Measurements from ENCODE around the gene SLC22A16. TPM values are rescaled to one million over a fixed set of nuclear protein-coding genes. Genes with fewer than 3 reads are reported as not detected.
"Not testable (repeated sequence)": the region's sequence is repeated elsewhere in the genome, so short reads cannot be mapped to it uniquely, and the experiment has no call there.

Gene SLC22A16
- total RNA-seq, 1 experiment from 2014 or later: not detected

GRCh38 chr6:110491299-110491643, 14.9 kb upstream of the SLC22A16 start:
- DNase-seq (ENCODE audit: low read depth): no peak

GRCh38 chr6:110490110-110490509, 13.7 kb upstream of the SLC22A16 start:
- peak; percentile 74 for DNase-seq (ENCODE audit: low read depth)

GRCh38 chr6:110488606-110489190, 12.3 kb upstream of the SLC22A16 start:
- DNase-seq (ENCODE audit: low read depth): no peak

GRCh38 chr6:110487968-110488381, 11.6 kb upstream of the SLC22A16 start:
- not testable (repeated sequence) for DNase-seq (ENCODE audit: low read depth)

- DNase-seq (ENCODE audit: low read depth): no peak
Measured at GRCh38 chr6:110486756-110487155, 10.3 kb upstream of the SLC22A16 start.

- DNase-seq (ENCODE audit: low read depth): peak; percentile 31
Measured at GRCh38 chr6:110485491-110485890, 9.1 kb upstream of the SLC22A16 start.

GRCh38 chr6:110484321-110484720, 7.9 kb upstream of the SLC22A16 start:
- peak; percentile 47 for DNase-seq (ENCODE audit: low read depth)

- DNase-seq (ENCODE audit: low read depth): no peak
Measured at GRCh38 chr6:110482774-110483400, 6.5 kb upstream of the SLC22A16 start.

GRCh38 chr6:110481081-110481480, 4.7 kb upstream of the SLC22A16 start:
- DNase-seq (ENCODE audit: low read depth): no peak

GRCh38 chr6:110475066-110475653, 1.3 kb downstream of the SLC22A16 start:
- DNase-seq (ENCODE audit: low read depth): peak; percentile 57

GRCh38 chr6:110474500-110474899, 1.9 kb downstream of the SLC22A16 start:
- no peak for DNase-seq (ENCODE audit: low read depth)

GRCh38 chr6:110472739-110473138, 3.7 kb downstream of the SLC22A16 start:
- no peak for DNase-seq (ENCODE audit: low read depth)

- DNase-seq (ENCODE audit: low read depth): no peak
Measured at GRCh38 chr6:110471726-110472365, 4.6 kb downstream of the SLC22A16 start.

GRCh38 chr6:110468731-110469130, 7.7 kb downstream of the SLC22A16 start:
- no peak for DNase-seq (ENCODE audit: low read depth)

- no peak for DNase-seq (ENCODE audit: low read depth)
Measured at GRCh38 chr6:110467566-110468140, 8.8 kb downstream of the SLC22A16 start.

GRCh38 chr6:110462884-110463481, 13.4 kb downstream of the SLC22A16 start:
- DNase-seq (ENCODE audit: low read depth): no peak

- no peak for DNase-seq (ENCODE audit: low read depth)
Measured at GRCh38 chr6:110461376-110461775, 15.0 kb downstream of the SLC22A16 start.

GRCh38 chr6:110459137-110459536, 17.3 kb downstream of the SLC22A16 start:
- no peak for DNase-seq (ENCODE audit: low read depth)

- DNase-seq (ENCODE audit: low read depth): no peak
Measured at GRCh38 chr6:110458476-110458875, 17.9 kb downstream of the SLC22A16 start.

GRCh38 chr6:110457567-110458175, 18.7 kb downstream of the SLC22A16 start:
- DNase-seq (ENCODE audit: low read depth): peak; percentile 30

GRCh38 chr6:110456694-110457093, 19.7 kb downstream of the SLC22A16 start:
- no peak for DNase-seq (ENCODE audit: low read depth)

GRCh38 chr6:110449541-110449895, 26.9 kb downstream of the SLC22A16 start:
- no peak for DNase-seq (ENCODE audit: low read depth)
